Duodenal mucosa (tissue), 2 donors: ENCODE data around the gene GATAD2A.
"Not testable (repeated sequence)": the region's sequence is repeated elsewhere in the genome, so short reads cannot be mapped to it uniquely, and the experiment has no call there.

Source experiments
- H3K27ac ChIP-seq: one replicate; pipeline ENCODE4 v1.7.0; 2013; ENCODE audit warnings: low read depth, low read length
- H3K27me3 ChIP-seq, 2 donors: one replicate each; pipeline ENCODE4 v1.7.0; 2013; ENCODE audit warnings: low read length in 2 of 2, control low read depth in 1 of 2; ENCODE audit not compliant: insufficient read depth in 2 of 2, control insufficient read depth in 1 of 2
- H3K36me3 ChIP-seq, 2 donors: one replicate each; pipeline ENCODE4 v1.7.0; 2013; ENCODE audit warnings: low read length in 2 of 2, control low read depth in 1 of 2; ENCODE audit not compliant: insufficient read depth in 2 of 2, control insufficient read depth in 1 of 2
- H3K4me1 ChIP-seq, 2 donors: one replicate each; pipeline ENCODE4 v1.7.0; 2013; ENCODE audit warnings: low read length in 2 of 2, control low read depth in 1 of 2; ENCODE audit not compliant: insufficient read depth in 2 of 2, control insufficient read depth in 1 of 2
- H3K4me3 ChIP-seq, 2 donors: one replicate each; pipeline ENCODE4 v1.7.0; 2013; ENCODE audit warnings: low read length in 2 of 2, low read depth in 1 of 2
- H3K9ac ChIP-seq, 2 donors: one replicate each; pipeline ENCODE4 v1.7.0; 2013; ENCODE audit warnings: low read length in 2 of 2, low read depth in 1 of 2
- H3K9me3 ChIP-seq, 2 donors: one replicate each; pipeline ENCODE4 v1.7.0; 2013; ENCODE audit warnings: low read length in 2 of 2, control low read depth in 1 of 2; ENCODE audit not compliant: control insufficient read depth in 1 of 2

Gene GATAD2A

GRCh38 chr19:19372656-19373416, 32.6 kb upstream of the GATAD2A start:
- H3K27ac ChIP-seq: peak overlapping the region; percentile 33
- H3K4me3 ChIP-seq: peak overlapping the region; percentile 55 to 65
- H3K4me1 ChIP-seq: peaks cover 4 to 12% of the 10 kb centered on the region in 2 donors
- H3K36me3 ChIP-seq: no peaks in the 10 kb centered on the region
- peak overlapping the region; percentile 33 to 54 for H3K9ac ChIP-seq
- no peaks in the 10 kb centered on the region for H3K27me3 ChIP-seq
- no peaks in the 10 kb centered on the region for H3K9me3 ChIP-seq

- Histone ChIP-seq H3K27me3 (no peaks in the 10 kb centered on the region), H3K27ac (no peak overlapping the region), H3K4me3 (no peak overlapping the region), H3K9me3 (no peaks in the 10 kb centered on the region), H3K9ac (no peak overlapping the region), H3K4me1 (peaks cover 8 to 14% of the 10 kb centered on the region in 2 donors), H3K36me3 (no peaks in the 10 kb centered on the region)
Observed at GRCh38 chr19:19379527-19379926, 25.9 kb upstream of the GATAD2A start.

GRCh38 chr19:19380316-19380715, 25.2 kb upstream of the GATAD2A start:
- H3K9ac ChIP-seq, H3K4me3 ChIP-seq, H3K9me3 ChIP-seq, H3K27me3 ChIP-seq, H3K27ac ChIP-seq, H3K36me3 ChIP-seq: not testable (repeated sequence)
- H3K4me1 ChIP-seq: peaks cover 13 to 18% of the 10 kb centered on the region in 2 donors

- peaks cover 13 to 18% of the 10 kb centered on the region in 2 donors for H3K4me1 ChIP-seq
- no peak overlapping the region for H3K9ac ChIP-seq
Observed at GRCh38 chr19:19381007-19381926, 24.2 kb upstream of the GATAD2A start.

GRCh38 chr19:19382118-19382517, 23.4 kb upstream of the GATAD2A start:
- H3K4me1 ChIP-seq: peaks cover 20 to 25% of the 10 kb centered on the region in 2 donors

More at GRCh38 chr19:19381007-19381926, 24.2 kb upstream of the GATAD2A start:
- Histone ChIP-seq H3K4me3 (no peak overlapping the region), H3K27ac (no peak overlapping the region), H3K27me3 (no peaks in the 10 kb centered on the region), H3K36me3 (no peaks in the 10 kb centered on the region), H3K9me3 (no peaks in the 10 kb centered on the region)

GRCh38 chr19:19384486-19384885, 21.0 kb upstream of the GATAD2A start:
- no peak overlapping the region for H3K27ac ChIP-seq
- H3K27me3 ChIP-seq: no peaks in the 10 kb centered on the region
- H3K36me3 ChIP-seq: no peaks in the 10 kb centered on the region
- peaks cover 32 to 35% of the 10 kb centered on the region in 2 donors for H3K4me1 ChIP-seq
- peak overlapping the region; percentile 66 to 86 for H3K9ac ChIP-seq
- peak overlapping the region; percentile 68 to 77 for H3K4me3 ChIP-seq
- H3K9me3 ChIP-seq: no peaks in the 10 kb centered on the region

More at GRCh38 chr19:19382118-19382517, 23.4 kb upstream of the GATAD2A start:
- Histone ChIP-seq H3K27ac (no peak overlapping the region), H3K4me3 (no peak overlapping the region), H3K36me3 (no peaks in the 10 kb centered on the region), H3K27me3 (no peaks in the 10 kb centered on the region), H3K9ac (no peak overlapping the region), H3K9me3 (no peaks in the 10 kb centered on the region)

GRCh38 chr19:19385131-19385895, 20.2 kb upstream of the GATAD2A start:
- Histone ChIP-seq H3K36me3 (no peaks in the 10 kb centered on the region), H3K4me1 (peaks cover 32 to 41% of the 10 kb centered on the region in 2 donors), H3K27me3 (no peaks in the 10 kb centered on the region), H3K27ac (peak overlapping the region; percentile 56), H3K9me3 (no peaks in the 10 kb centered on the region), H3K9ac (peak overlapping the region; percentile 66 to 86), H3K4me3 (peak overlapping the region; percentile 77 to 86)

- Histone ChIP-seq H3K9me3 (no peaks in the 10 kb centered on the region), H3K4me1 (peaks cover 27 to 45% of the 10 kb centered on the region in 2 donors), H3K36me3 (no peaks in the 10 kb centered on the region), H3K4me3 (peak overlapping the region; percentile 71 to 86), H3K9ac (peak overlapping the region; percentile 87 to 98), H3K27me3 (no peaks in the 10 kb centered on the region), H3K27ac (peak overlapping the region; percentile 56)
Observed at GRCh38 chr19:19385896-19386869, 19.3 kb upstream of the GATAD2A start.

GRCh38 chr19:19387108-19387507, 18.4 kb upstream of the GATAD2A start:
- H3K4me1 ChIP-seq: peaks cover 30 to 45% of the 10 kb centered on the region in 2 donors
- peak overlapping the region; percentile 71 to 86 for H3K4me3 ChIP-seq
- peak overlapping the region; percentile 87 to 98 for H3K9ac ChIP-seq
- no peaks in the 10 kb centered on the region for H3K36me3 ChIP-seq
- no peaks in the 10 kb centered on the region for H3K9me3 ChIP-seq
- no peaks in the 10 kb centered on the region for H3K27me3 ChIP-seq
- no peak overlapping the region for H3K27ac ChIP-seq
